Astrocyte (in vitro differentiated cells and primary cell): Measurements from ENCODE around the gene PRR15.

Source experiments
- CTCF ChIP-seq: IDR thresholded peaks from 2 replicates; pipeline ENCODE4 v1.5.1; 2011; ENCODE audit warnings: low read depth, mild to moderate bottlenecking, inconsistent platforms, low read length, moderate library complexity; ENCODE audit not compliant: insufficient read depth
- EZH2 ChIP-seq: IDR thresholded peaks from 2 replicates; pipeline ENCODE4 v1.6.1; 2012; ENCODE audit warnings: mild to moderate bottlenecking, low read length, inconsistent platforms; ENCODE audit not compliant: insufficient read depth

GRCh38 chr7:29597266-29597665 is 33.6 kb downstream of the PRR15 start:
- TF ChIP-seq CTCF (no peak), EZH2 (no peak)
